GM23248 (cell line): Measurements from ENCODE around the gene TTC39C.

ENCODE experiments used
- EZH2 ChIP-seq: fragments of 200-600 bp; sonication (generic); IDR thresholded peaks from 2 replicates; pipeline ENCODE4 v1.6.1; 2018; ENCODE audit warnings: antibody characterized with exemption, mild to moderate bottlenecking; ENCODE audit not compliant: insufficient read depth, poor library complexity, severe bottlenecking
- EZH2phosphoT487 ChIP-seq: fragments of 200-600 bp; sonication (generic); IDR thresholded peaks from 2 replicates; pipeline ENCODE4 v1.6.1; 2018; ENCODE audit warnings: antibody characterized with exemption, moderate library complexity, mild to moderate bottlenecking, low read depth; ENCODE audit not compliant: insufficient read depth

DNA sequence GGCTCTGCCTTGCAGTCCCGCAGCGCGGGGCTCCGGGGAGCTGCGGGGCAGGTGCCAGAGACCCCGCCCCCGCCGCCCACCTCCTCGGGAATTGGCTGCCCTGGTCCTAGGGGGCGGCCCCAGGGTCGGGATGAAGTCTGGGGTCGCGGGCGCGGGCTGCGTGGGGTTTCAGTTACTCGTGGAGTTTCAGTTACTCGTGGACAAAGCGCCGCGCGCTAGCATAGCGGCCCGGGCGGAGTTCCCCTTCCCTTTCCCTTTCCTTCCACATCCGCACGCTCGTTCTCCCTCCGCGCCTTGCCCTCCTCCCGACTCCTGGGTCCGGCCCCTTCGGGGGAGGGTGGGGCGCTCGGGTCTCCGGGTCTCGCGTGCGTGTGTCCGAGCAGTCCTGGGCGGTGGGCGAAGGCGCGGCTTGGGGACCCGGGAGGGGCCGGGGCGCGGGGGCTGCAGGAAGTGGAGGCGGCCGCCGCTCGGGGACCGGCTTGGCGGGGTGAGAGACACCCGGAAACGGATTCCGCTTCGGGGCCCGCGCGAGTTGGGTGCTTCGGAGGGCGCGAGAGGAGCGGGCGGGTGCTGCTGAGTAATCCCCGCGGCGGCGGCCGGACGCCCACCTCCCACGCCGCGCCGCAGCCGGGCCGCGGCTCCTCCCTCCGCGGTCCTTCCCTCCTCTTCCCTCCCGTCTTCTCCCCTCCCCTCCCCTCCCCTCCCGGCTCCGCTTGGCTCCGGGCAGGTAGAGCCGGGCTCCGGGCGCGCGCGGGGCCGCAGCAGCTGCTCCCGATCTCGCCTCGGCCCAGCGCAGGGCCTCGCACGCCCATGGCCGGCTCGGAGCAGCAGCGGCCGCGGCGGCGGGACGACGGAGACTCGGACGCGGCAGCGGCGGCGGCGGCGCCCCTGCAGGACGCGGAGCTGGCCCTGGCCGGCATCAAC, at the start of gene TTC39C:
- TF ChIP-seq EZH2 (no peak), EZH2phosphoT487 (no peak)
